Skeletal muscle cell (primary cell): ENCODE results near the gene ZGRF1.
"Not testable (repeated sequence)": the region's sequence is repeated elsewhere in the genome, so short reads cannot be mapped to it uniquely, and the experiment has no call there.

Source experiments
- DNase-seq: peaks from one replicate; pipeline ENCODE4 v3.0.0-alpha.2; 2010; ENCODE audit warnings: low read depth
- H3K4me3 ChIP-seq: 2 replicates; pipeline ENCODE4 v1.5.1; 2011; ENCODE audit warnings: low read depth, mild to moderate bottlenecking, control low read depth, low read length, moderate library complexity

Gene ZGRF1

DNA sequence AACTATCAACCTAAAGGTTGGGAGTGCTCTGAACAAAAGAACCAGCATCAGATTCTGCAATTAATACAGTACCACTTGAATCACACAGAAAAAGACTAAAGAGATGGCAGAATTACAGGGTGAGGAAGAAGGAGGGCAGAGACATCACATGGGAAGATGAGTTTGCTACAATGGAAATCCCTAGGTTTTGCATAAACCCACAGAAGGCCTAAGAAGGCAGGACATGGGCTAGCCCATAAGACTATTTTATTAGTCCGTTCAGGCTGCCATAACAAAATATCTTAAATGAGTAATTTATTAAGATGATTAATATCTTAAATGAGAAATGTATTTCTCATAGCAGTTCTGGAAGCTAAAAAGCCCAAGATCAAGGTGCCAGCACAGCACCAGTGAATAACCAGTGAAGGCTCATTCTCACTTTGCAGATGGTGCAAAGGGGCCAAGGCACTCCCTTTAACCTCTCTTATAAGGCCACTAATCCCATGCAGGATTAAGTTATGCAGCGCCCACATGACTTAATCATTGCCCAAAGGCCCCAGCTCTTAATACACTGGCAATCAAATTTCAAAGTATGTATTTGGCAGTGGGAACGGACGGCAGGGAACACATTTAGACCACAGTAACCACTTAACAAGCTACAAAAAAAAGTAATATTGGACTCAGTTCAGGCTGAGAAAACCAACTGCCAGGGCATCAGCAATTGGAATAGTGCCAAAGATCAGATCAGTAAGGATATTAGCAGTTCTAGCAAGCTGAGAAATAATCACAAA, 73.1 kb downstream of the ZGRF1 start:
- DNase-seq, result no peak
- H3K4me3 ChIP-seq, result no peak overlapping the region

DNA sequence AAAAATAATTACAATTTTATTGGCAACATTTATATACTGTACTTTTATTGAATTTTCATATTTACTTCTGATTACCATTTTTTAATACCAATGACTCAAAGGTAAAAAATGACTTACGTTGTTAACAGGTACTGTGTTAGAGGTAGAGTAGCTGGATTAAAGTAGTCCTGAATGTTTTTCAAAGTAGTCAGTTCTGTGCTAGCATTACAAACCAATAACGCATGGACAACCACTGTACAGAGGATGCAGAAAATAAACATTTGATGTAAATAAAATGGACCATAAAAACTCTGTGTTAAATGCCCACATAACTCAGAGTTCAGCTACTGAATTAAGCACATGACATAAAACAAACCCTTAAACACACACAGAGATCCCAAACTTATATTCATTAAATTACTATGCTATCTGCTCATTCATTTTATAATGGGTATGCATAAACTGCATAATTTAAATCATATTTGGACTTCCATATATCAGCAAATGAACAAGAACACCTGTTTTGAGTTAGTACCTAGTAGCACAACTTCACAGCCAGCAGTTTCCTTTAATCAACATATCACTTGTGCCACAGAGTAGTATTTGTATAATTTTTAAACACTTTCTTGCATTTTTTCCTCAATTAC, 74.3 kb downstream of the ZGRF1 start:
- H3K4me3 ChIP-seq, result no peak overlapping the region
- no peak for DNase-seq

DNA sequence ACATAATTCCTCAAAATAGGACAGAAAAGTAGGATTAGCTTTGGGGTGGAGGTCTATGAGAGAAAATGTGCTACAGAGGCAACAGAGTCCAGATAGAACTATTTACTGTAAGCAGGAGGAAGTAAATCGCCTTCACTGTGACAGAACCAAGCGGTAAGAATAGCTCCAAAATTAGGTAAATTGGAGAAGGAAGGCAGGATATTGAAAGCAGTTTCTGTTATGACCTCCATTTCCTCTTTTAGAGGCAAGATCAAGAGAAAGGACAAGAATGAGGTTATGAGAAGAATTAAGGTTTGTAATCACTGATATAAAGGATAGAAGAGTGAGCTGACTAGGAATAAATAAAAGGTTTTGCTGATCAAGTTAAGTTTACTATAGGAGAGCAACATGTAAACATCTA, 76.6 kb downstream of the ZGRF1 start:
- no peak overlapping the region for H3K4me3 ChIP-seq
- no peak for DNase-seq

DNA sequence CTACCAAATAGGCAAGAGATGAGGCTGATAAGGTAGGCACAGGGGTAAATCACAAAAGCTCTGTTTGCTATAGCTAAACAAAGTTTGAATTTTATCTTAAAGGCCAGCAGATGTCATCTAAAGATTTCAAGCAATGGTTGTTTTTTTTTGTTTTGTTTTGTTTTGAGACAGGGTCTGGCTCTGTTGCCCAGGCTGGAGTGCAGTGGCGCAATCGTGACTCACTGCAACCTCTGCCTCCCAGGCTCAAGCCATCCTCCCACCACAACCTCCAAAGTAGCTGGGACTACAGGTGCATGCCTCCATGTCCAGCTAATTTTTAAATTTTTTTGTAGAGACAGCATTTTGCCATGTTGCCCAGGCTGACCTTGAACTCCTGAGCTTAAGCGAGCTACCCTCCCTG, 77.7 kb downstream of the ZGRF1 start:
- no peak for DNase-seq

DNA sequence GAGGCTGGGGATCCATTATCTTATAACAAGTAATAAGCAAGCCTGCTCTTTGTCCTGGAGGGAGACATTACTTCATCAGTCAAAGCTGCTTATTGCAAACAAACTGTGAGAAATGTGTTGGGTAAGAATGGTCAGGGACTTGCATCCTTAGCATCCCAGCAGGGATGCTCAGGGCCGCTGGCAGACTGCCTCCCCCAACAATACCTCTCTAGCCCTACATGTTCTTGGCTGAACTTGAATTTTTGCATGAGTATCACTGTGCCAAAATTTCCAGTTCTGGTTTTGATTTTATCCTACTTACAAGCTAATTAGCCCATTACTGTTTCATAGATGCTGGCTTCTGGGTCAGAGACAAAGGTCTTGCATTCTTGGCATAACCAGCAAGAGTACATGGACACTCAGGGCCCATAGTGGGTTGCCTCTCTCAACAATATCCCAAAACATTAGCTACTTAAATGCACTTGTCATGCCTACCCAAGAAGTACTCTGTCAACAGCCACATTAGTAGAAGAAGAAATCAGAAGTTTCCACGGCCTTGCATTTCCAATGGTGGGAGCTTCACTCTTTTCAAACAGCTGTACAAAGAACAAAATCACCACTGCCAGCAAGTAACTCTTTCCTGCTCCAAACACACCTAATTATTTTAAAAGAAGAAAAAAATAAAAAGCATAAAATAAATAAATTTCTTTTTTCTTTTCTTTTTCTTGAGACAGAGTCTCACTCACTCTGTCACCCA, 78.9 kb downstream of the ZGRF1 start:
- H3K4me3 ChIP-seq, result no peak overlapping the region
- DNase-seq, result no peak

More for the DNA sequence above, 77.7 kb downstream of the ZGRF1 start:
- H3K4me3 ChIP-seq, result no peak overlapping the region

DNA sequence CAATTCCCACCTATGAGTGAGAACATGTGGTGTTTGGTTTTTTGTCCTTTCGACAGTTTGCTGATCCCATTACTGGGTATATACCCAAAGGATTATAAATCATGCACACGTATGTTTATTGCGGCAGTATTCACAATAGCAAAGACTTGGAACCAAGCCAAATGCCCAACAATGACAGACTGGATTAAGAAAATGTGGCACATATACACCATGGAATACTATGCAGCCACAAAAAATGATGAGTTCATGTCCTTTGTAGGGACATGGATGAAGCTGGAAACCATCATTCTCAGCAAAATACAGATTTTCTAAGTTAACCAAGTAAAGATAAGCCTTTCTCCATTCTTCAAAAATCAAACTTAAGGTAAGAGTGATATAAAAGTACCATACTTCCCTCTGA, 82.4 kb downstream of the ZGRF1 start:
- DNase-seq, H3K4me3 ChIP-seq: not testable (repeated sequence)

DNA sequence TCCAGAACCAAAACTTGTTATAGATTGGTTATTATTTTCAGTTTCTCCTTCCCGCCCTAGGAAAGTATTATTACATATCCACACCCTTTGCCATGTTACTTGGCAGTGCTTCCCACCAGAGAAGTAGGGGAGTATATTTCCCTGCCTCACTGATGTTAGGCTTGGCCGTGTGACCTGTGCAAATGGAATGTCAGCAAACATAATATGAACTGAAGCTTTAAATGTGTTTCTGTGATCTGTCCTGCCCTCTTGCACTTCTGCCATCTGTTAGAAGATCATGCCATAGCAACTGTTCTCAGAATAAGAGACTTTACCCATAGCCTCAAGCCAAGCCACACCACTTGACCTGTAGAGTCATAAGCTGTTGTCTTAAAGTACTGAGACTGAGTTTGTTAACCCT, 84.0 kb downstream of the ZGRF1 start:
- H3K4me3 ChIP-seq, result no peak overlapping the region
- peak; percentile 31 for DNase-seq

DNA sequence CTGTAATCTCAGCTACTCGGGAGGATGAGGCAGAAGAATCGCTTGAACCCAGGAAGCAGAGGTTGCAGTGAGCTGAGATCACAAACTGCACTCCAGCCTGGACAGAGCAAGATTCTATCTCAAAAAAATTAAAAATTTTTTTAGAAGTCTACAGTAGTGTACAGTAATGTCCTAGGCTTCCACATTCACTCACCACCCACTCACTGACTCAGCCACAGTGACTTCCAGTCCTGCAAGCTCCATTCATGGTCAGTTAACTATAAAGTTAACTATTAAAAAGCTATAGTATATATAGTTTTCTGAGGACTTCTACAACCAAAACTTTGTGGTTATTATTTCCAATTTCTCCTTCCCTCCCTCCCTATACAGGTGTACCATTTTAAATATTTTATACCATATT, 86.0 kb downstream of the ZGRF1 start:
- H3K4me3 ChIP-seq, result no peak overlapping the region
- DNase-seq, result peak; percentile 17

DNA sequence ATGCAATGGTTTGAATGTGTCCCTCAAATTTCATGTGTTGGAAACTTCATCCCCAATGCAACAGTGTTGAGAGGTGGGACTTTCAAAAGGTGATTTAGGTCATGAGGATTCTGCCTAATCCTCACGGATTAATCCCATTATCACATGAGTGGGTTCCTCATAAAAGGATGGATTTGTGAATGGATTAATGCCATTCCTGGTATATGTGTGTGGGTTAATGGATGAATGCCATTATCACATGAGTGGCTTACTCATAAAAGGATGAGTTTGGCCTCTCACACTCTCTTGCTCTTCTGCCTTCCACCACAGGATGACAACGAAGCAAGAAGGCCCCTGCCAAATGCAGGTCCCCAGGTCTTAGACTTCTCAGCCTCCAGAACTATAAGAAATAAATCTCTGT, 90.2 kb downstream of the ZGRF1 start:
- no peak overlapping the region for H3K4me3 ChIP-seq
- no peak for DNase-seq

DNA sequence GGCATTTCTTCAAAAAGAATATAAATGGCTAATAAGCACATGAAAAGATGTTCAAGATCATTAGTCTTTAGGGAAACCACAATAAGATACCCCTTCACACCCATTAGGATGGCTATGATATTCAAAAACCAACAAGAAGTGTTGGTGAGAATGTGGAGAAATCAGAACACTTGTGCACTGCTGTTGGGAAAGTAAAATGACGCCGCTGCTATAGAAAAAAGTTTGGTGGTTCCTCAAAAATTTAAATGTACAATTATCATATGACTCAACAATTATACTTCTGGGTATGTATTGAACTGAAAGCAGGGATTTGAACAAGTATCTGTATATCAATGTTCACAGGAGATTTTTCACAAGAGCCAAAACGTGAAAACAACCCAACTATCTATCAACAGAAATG, 91.4 kb downstream of the ZGRF1 start:
- no peak for DNase-seq

DNA sequence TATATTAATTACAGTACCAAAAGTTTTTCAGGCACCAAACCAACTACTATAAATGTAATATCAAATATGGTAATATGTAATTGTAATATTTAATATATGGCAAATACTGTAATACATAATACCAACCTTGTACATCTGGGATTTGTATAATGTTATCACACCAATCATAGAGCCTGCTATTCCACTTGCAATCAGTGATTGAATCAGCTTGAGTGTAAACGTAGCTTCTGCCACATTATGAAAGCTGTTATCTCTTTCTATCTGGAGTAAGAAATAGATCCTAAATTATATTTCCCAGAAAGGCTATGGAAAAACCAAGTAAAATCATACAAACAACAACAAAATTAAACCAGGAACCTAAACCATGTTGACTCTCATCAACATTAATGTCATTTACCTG, 96.0 kb downstream of the ZGRF1 start:
- no peak for DNase-seq
- H3K4me3 ChIP-seq, result no peak overlapping the region

More for the DNA sequence above, 91.4 kb downstream of the ZGRF1 start:
- no peak overlapping the region for H3K4me3 ChIP-seq

DNA sequence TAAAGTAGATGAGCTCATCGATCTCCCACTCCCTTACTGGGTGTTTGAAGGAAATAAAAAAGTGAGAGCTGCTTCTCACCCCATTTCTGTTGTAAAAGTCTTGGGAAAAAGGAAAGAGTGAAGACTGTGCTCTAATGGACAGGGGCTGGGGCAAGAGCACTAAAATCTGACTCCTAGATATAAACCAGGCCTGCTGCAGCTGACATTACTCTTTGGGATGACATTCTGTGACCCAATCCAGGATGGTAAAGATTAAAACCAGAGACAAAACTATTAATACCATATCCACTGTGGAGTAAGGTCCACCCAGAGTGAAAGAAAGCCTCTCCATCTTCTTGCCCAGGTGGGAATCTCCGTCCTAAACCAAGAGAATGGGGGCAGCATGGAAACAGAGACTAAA, 100.6 kb downstream of the ZGRF1 start:
- DNase-seq, result no peak
- H3K4me3 ChIP-seq, result no peak overlapping the region

DNA sequence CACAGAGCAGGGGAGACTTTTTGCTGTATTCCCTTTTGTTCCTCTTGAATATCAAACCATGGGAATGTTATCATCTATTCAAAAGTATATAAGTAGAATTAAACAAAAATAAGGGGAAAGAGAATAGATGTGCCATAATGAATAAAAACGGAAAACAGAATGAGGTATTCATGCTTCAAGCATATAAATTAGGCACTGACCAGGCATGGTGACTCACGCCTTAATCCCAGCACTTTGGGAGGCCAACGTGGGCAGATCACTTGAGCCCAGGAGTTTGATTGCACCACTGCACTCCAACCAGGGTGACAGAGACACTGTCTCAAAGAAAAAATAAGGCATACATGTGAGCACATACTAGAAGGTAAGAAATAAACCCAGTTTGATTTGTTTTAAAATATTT, 104.4 kb downstream of the ZGRF1 start:
- H3K4me3 ChIP-seq, result no peak overlapping the region
- DNase-seq, result no peak

DNA sequence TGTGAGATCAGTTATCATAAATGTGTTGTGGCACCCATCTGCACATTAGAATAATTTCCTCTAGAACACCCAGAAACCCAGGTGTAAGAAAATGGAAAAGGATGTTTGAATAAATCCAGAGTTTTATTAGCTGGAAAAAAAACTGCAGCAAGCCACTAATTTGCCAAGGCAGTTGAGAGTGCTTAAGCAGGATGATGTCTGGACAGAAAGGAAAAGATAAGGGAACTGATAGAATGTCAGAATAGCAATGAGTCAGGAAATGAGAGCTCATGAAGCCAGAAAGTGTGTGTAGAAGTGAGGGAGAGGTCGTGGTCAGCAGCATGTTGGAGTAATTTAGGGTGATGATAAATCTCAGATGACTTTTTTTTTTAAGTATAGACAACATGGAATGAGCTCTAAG, 105.6 kb downstream of the ZGRF1 start:
- no peak for DNase-seq
- no peak overlapping the region for H3K4me3 ChIP-seq

DNA sequence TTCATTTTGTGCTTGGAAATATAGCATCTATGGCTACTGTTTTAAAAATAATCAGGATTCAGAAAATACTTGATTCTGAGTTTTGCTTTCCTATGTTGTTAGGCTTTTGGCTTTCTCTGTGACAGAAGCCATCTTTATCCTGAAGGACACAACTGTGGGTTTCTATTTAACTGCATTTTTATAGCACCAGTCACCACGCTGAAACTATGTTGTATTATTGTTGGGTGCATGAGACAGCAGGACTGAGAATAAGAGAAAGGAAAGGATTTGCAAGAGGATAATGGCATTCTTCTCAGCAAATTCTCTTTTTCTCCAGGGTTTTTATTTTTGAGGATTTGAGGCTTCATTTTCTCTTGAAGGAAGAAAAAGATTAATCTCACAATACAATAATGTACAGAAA, 110.6 kb downstream of the ZGRF1 start:
- H3K4me3 ChIP-seq, result no peak overlapping the region
- no peak for DNase-seq

DNA sequence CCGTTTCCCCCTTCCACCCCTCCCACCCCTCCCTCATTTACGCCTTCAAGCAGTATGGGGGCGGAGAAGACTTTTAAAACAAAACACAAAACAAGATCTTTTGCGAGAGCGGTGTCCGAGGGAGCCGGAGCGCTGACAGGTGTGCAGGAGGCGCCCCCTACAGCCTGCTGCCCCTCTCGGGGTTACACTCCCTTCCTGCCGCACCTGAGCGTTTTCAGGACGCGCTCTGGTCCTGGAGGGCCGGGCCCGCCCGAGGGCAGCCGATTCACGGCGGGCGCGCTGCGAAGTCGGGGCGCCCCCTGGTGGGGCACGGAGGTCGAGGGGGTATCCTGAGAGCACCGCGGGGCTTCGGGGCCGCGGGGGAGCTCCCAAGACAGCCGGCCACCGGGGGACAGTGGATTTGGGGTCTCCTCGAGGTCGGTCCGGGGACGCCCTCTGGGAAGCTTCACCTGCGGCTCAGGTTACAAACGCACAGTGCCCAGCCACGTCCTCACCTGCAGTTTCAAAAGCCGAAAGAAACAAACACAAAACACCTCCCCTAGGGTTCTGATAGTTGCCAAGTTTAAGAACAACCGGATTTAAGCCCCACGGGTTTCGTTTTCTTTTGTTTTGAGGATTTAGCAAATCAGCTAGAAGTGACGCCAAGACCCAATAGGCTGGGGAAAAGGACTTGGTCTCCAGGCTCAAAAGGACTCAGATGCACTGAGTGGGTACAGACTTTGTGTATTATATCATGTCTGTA, 112.8 kb downstream of the ZGRF1 start:
- peak overlapping the region; percentile 44 for H3K4me3 ChIP-seq
- DNase-seq, result no peak

DNA sequence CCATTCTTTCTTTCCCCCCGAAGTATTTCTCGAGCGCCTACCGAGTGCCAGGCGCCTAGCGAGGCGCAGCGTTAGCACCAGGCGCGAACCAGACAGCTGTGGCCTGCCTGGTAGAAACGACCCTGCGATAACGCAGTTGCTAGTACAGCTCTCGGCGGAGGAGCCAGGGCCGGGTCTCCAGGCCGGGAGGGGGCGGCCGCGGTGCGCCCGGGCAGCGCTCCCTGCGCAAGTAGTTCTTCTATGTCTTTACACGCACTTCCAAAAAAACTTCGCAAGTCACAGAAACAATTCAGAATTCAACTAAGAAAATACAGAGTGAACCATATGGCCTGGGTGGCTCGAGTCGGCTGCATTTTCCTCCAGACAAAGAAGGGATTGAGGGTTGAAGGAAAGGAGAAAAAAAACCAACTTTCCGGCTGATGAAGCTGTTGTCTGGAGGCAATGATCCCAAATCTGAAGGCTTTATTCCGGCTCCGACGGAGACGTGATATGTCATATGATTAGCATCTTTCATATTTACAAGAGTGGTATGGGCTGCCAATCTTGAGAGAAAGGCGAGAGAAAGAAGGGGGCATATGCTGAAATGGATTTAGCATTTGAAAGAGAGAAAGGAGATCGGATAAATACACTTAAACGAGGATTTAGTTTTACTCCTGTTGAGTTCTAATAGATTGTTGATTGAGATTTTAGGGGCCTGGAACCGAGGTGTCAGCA, 113.5 kb downstream of the ZGRF1 start:
- DNase-seq, result no peak

DNA sequence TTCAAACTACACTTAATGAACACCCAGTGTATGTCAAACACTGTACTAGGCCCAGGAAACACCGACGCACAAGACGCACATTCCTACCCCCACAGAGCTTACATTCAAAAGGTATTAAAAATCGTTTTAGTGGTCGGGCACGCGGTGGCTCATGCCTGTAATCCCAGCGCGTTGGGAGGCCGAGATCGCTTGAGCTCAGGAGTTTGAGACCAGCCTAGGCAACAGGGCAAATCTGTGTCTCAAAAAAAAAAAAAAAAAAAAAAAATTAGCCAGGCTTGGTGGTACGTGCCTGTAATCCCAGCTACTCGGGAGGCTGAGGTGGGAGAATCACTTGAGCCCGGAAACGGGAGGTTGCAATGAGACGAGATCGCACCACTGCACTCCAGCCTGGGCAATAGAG, 114.3 kb downstream of the ZGRF1 start:
- H3K4me3 ChIP-seq, DNase-seq: not testable (repeated sequence)

More for the DNA sequence above, 113.5 kb downstream of the ZGRF1 start:
- peak overlapping the region; percentile 44 for H3K4me3 ChIP-seq
